Hematopoietic multipotent progenitor cell treated with erythropoietin and hydrocortisone succinate and interleukin-3 and kit ligand, for 15 days (in vitro differentiated cells): ENCODE measurements around the gene CCL2.
"Not testable (repeated sequence)": the region's sequence is repeated elsewhere in the genome, so short reads cannot be mapped to it uniquely, and the experiment has no call there.

Source experiments
- DNase-seq: peaks from one replicate; pipeline ENCODE4 v3.0.0-alpha.2; 2015; ENCODE audit warnings: low spot score

Gene CCL2

GRCh38 chr17:34254651-34255380 is at the start of gene CCL2:
Gene CCL2 (plus strand): TSS chr17:34255285. CDS start chr17:34255350, 65 bp downstream.
- DNase-seq, result no peak

- no peak for DNase-seq
Observed at GRCh38 chr17:34205401-34205800, 49.7 kb upstream of the CCL2 start.

GRCh38 chr17:34206569-34206968 is 48.5 kb upstream of the CCL2 start:
- no peak for DNase-seq

GRCh38 chr17:34207572-34207971 is 47.5 kb upstream of the CCL2 start:
- DNase-seq, result no peak

GRCh38 chr17:34218748-34219147 is 36.3 kb upstream of the CCL2 start:
- no peak for DNase-seq

- no peak for DNase-seq
Observed at GRCh38 chr17:34219405-34219804, 35.7 kb upstream of the CCL2 start.

GRCh38 chr17:34220045-34220751 is 34.9 kb upstream of the CCL2 start:
- DNase-seq, result no peak

GRCh38 chr17:34220752-34221395 is 34.2 kb upstream of the CCL2 start:
- DNase-seq, result no peak

GRCh38 chr17:34221411-34221810 is 33.7 kb upstream of the CCL2 start:
- DNase-seq, result no peak

GRCh38 chr17:34222722-34223497 is 32.2 kb upstream of the CCL2 start:
- no peak for DNase-seq

GRCh38 chr17:34225046-34225445 is 30.0 kb upstream of the CCL2 start:
- DNase-seq, result no peak

GRCh38 chr17:34226011-34226743 is 28.9 kb upstream of the CCL2 start:
- no peak for DNase-seq

- no peak for DNase-seq
Observed at GRCh38 chr17:34226744-34227034, 28.4 kb upstream of the CCL2 start.

GRCh38 chr17:34227293-34227692 is 27.8 kb upstream of the CCL2 start:
- DNase-seq, result not testable (repeated sequence)

GRCh38 chr17:34227707-34228106 is 27.4 kb upstream of the CCL2 start:
- no peak for DNase-seq

GRCh38 chr17:34228781-34229180 is 26.3 kb upstream of the CCL2 start:
- DNase-seq, result no peak

GRCh38 chr17:34230342-34230741 is 24.7 kb upstream of the CCL2 start:
- no peak for DNase-seq

GRCh38 chr17:34234616-34235015 is 20.5 kb upstream of the CCL2 start:
- DNase-seq, result no peak

GRCh38 chr17:34235389-34236028 is 19.6 kb upstream of the CCL2 start:
- no peak for DNase-seq

- DNase-seq, result no peak
Observed at GRCh38 chr17:34236281-34236892, 18.7 kb upstream of the CCL2 start.

GRCh38 chr17:34237458-34237857 is 17.6 kb upstream of the CCL2 start:
- no peak for DNase-seq
